Left lung (tissue), 10 donors: ENCODE results near the gene TFE3. TPM values are rescaled to one million over a fixed set of nuclear protein-coding genes. Genes with fewer than 3 reads are reported as not detected.
A peak's percentile ranks its signal among the peaks of the same experiment; 100 is the strongest.

Source experiments
- ATAC-seq: fragments of 200-7000 bp; cut with Tn5 transposase; one replicate; pipeline ENCODE4 v1.9.1; 2020; ENCODE audit warnings: moderate library complexity
- DNase-seq, 4 donors: peaks; one replicate each; pipeline ENCODE4 v3.0.0-alpha.2; 2013 to 2020
- H3K27ac ChIP-seq, 2 donors: fragments of 200-600 bp; sonication (generic) in 1 of 2; one replicate each; pipeline versions ENCODE4 v1.5.0 to v1.8.0; 2020 to 2021
- H3K27me3 ChIP-seq, 2 donors: fragments of 200-600 bp; sonication (generic) in 1 of 2; one replicate each; pipeline versions ENCODE4 v1.5.0 to v1.8.0; 2020 to 2021
- H3K36me3 ChIP-seq, 2 donors: fragments of 200-600 bp; sonication (generic) in 1 of 2; one replicate each; pipeline versions ENCODE4 v1.5.0 to v1.8.0; 2020 to 2021
- H3K4me1 ChIP-seq, 2 donors: fragments of 200-600 bp; one replicate each; pipeline ENCODE4 v1.8.0; 2021
- H3K4me3 ChIP-seq, 2 donors: fragments of 200-600 bp; sonication (generic) in 1 of 2; one replicate each; pipeline versions ENCODE4 v1.5.0 to v1.8.0; 2020 to 2021; ENCODE audit warnings: mild to moderate bottlenecking in 1 of 2
- H3K9me3 ChIP-seq, 2 donors: fragments of 200-600 bp; sonication (generic) in 1 of 2; one replicate each; pipeline versions ENCODE4 v1.5.0 to v1.8.0; 2020 to 2021
- intact Hi-C, 2 donors: fragments of 100-400 bp; cut with DNase I; formaldehyde crosslinking; loops; one replicate each; pipeline versions ENCODE4 v1.11.2 to v1.14.2; 2022
- polyA plus RNA-seq, 6 donors: library from polyadenylated mRNA; unstranded; fragments of 120-200 nt; gene quantifications; one replicate each; pipeline ENCODE4 v1.2.1, GENCODE V29; 2013; ENCODE audit not compliant: insufficient read length in 6 of 6
- total RNA-seq, 2 donors: library from RNA; stranded (reverse); fragmentation: NEBNext Ultra II Directional; extraction: Animal tissue kit (Norgen Biotek cat#: 25700); gene quantifications; one replicate each; pipeline ENCODE4 v1.2.1, GENCODE V29; 2021
- TF ChIP-seq, protein P1 (sequence below), 2 donors: fragments of 200-600 bp; sonication (generic) in 1 of 2; IDR thresholded peaks; one replicate each; pipeline versions ENCODE4 v1.5.0 to v1.8.0; 2021; ENCODE audit warnings: antibody characterized with exemption in 2 of 2
- donor health status: DM: no; HTN: yes; CAD: no.
- donor health status: DM: no; HTN: no; CAD: no.

TFE3 gene
- total and polyA plus RNA-seq, 8 donors = 36.2 to 63.5 (median 42.9) TPM

GRCh38 chrX:49079489-49080428, 36.6 kb upstream of the TFE3 start, which contains the start of gene WDR45:
TSS of gene WDR45 (minus strand) at chrX:49079887. CDS start at chrX:49078095, 1,792 bp downstream.
- H3K27ac ChIP-seq = peak within 1 kb of the TSS; percentile 92 to 93
- no peaks in the 10 kb centered on the region for H3K9me3 ChIP-seq
- DNase-seq (peak; percentile 68 to 89 (median 80)), ATAC-seq (peak; percentile 93)
- peak within 1 kb of the TSS; percentile 43 to 60 for H3K4me3 ChIP-seq
- no peaks in the 10 kb centered on the region for H3K27me3 ChIP-seq
- intact Hi-C loops = no loop called here
- peaks cover 0 to 4% of the 10 kb centered on the region in 2 donors for H3K4me1 ChIP-seq
- TF ChIP-seq, protein P1, sequence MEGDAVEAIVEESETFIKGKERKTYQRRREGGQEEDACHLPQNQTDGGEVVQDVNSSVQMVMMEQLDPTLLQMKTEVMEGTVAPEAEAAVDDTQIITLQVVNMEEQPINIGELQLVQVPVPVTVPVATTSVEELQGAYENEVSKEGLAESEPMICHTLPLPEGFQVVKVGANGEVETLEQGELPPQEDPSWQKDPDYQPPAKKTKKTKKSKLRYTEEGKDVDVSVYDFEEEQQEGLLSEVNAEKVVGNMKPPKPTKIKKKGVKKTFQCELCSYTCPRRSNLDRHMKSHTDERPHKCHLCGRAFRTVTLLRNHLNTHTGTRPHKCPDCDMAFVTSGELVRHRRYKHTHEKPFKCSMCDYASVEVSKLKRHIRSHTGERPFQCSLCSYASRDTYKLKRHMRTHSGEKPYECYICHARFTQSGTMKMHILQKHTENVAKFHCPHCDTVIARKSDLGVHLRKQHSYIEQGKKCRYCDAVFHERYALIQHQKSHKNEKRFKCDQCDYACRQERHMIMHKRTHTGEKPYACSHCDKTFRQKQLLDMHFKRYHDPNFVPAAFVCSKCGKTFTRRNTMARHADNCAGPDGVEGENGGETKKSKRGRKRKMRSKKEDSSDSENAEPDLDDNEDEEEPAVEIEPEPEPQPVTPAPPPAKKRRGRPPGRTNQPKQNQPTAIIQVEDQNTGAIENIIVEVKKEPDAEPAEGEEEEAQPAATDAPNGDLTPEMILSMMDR (IDR thresholded peaks at IDR 0.05) = no peak
- peaks cover 0 to 27% of the 10 kb centered on the region in 2 donors for H3K36me3 ChIP-seq

DNA sequence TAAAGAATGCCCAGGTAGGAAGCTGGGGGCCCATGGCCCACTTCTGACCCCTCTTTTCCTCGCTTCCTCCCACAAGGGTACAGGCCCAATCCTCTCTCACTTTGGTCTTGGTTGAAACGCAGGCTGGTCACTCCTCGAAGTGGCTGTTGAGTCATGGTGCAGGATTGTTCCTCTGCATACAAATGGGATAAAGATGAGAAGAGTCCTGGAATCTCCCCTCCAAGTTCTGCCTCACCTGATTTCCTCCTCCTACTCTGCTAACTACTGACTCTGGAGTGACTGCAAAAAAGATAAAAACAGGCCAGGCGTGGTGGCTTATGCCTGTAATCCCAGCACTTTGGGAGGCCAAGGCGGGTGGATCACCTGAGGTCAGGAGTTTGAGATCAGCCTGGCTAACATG, 34.8 kb upstream of the TFE3 start:
- Histone ChIP-seq H3K9me3 (no peaks in the 10 kb centered on the region), H3K36me3 (peaks cover 0 to 27% of the 10 kb centered on the region in 2 donors), H3K4me3 (no peak overlapping the region), H3K27me3 (no peaks in the 10 kb centered on the region), H3K27ac (no peak overlapping the region), H3K4me1 (peaks cover 0 to 9% of the 10 kb centered on the region in 2 donors)
- DNase-seq (no peak), ATAC-seq (no peak)
- intact Hi-C loops = no loop called here
- TF ChIP-seq, protein P1 (IDR thresholded peaks at IDR 0.05) = no peak

DNA sequence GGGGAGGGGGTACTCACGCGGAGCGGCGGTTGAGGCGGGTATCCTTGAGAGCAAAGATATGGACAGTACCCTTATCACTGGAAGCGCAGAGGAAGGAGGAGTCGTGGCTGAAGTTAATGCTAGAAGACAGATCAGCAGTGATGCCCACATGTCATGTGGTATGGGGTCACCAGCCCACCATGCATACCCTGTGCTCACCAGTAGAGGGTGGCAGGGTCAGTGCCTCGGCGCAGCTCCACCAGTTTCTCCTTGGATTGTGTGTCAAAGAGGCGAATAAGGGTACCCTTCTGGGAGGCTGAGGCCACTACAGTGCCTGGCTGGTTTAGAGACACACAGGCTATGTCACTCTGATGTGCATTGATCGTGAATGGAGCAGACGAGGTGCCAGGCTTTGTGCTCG, 32.2 kb upstream of the TFE3 start:
- ATAC-seq (no peak), DNase-seq (no peak)
- TF ChIP-seq, protein P1 (IDR thresholded peaks at IDR 0.05) = no peak
- H3K36me3 ChIP-seq = peaks cover 0 to 27% of the 10 kb centered on the region in 2 donors
- no peak overlapping the region for H3K4me3 ChIP-seq
- H3K27me3 ChIP-seq = no peaks in the 10 kb centered on the region
- H3K27ac ChIP-seq = no peak overlapping the region
- intact Hi-C loops = no loop called here
- H3K4me1 ChIP-seq = peaks cover 0 to 9% of the 10 kb centered on the region in 2 donors
- no peaks in the 10 kb centered on the region for H3K9me3 ChIP-seq

DNA sequence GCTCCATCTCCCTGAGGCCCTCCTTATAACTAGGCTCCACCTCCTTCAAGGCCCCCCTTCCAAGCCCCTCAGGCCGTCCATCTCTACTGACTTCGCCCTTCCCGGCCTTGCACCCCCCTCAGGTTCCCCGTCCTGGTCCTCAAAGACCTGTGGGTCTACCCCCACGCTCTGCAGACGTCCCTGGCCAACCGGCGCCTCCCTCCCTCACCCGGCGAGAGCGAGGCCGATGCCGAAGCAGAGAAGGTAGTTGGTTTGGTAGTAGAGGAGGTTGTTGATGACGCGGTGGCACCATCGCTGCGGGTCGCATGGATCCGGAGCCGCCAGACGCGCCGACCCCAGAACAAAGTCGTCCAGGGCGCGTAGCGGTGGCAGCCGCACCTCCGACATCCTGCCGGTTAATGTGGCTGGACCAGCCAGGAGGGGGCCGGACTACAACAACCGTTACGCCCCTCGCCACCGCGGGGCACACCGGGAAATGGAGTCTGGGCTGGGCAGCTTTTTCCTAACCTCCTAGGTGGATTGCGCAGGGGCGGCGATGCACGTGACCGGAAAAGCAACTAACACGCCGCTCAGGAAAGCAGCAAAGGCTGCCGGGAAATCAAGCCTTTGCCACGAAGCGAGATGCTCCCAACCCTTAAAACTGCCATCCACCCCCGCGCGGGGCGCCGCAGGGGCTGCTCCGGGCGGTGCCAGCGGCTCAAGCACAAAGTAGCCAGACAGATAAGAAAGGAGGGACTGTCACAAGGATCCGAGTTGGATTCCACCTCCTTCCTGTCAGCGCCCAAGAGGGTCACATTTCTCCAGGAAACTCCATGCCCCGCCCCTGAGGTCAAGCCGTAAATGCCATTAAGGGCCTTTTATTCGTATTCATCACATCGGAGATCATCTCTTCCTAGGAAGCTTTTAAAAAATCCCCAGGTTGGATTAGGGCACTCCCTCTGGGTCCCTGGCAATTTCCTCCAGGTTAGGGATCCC, 30.7 kb upstream of the TFE3 start, which contains the start of gene PRAF2:
Gene PRAF2 (minus strand): TSS at position 402 of the 975 bp plus-strand sequence. CDS start 15 bp downstream, at position 387.
- ATAC-seq (peak; percentile 89), DNase-seq (peak; percentile 83 to 96 (median 94))
- Histone ChIP-seq H3K9me3 (no peaks in the 10 kb centered on the region), H3K27ac (peak within 1 kb of the TSS; percentile 53 to 78), H3K4me1 (peaks cover 0 to 8% of the 10 kb centered on the region in 2 donors), H3K4me3 (peak within 1 kb of the TSS; percentile 35 to 58), H3K27me3 (no peaks in the 10 kb centered on the region), H3K36me3 (peaks cover 0 to 27% of the 10 kb centered on the region in 2 donors)
- intact Hi-C loops = no loop called here
- TF ChIP-seq, protein P1 (IDR thresholded peaks at IDR 0.05) = no peak
